Spinal cord (tissue), 10 donors: ENCODE data around the gene DSCAML1. TPM values are rescaled to one million over a fixed set of nuclear protein-coding genes. Genes with fewer than 3 reads are reported as not detected.

Experiments used
- DNase-seq, 6 donors: peaks; one replicate each; pipeline versions ENCODE4 v3.0.0 to v3.0.0-alpha.2; 2013 to 2015; ENCODE audit warnings: low spot score in 6 of 6, low read depth in 4 of 6
- H3K27ac ChIP-seq: one replicate; pipeline ENCODE4 v1.5.1; 2013; ENCODE audit warnings: low read depth, low read length, control low read depth
- H3K27me3 ChIP-seq: one replicate; pipeline ENCODE4 v1.6.1; 2013; ENCODE audit warnings: low read length; ENCODE audit not compliant: control insufficient read depth, insufficient read depth
- H3K36me3 ChIP-seq: one replicate; pipeline ENCODE4 v1.6.1; 2013; ENCODE audit warnings: low read length; ENCODE audit not compliant: control insufficient read depth, insufficient read depth
- H3K4me1 ChIP-seq: one replicate; pipeline ENCODE4 v1.6.1; 2013; ENCODE audit warnings: low read length; ENCODE audit not compliant: control insufficient read depth, insufficient read depth
- H3K4me3 ChIP-seq: one replicate; pipeline ENCODE4 v1.5.1; 2013; ENCODE audit warnings: low read depth, low read length, control low read depth
- H3K9me3 ChIP-seq: one replicate; pipeline ENCODE4 v1.6.1; 2013; ENCODE audit warnings: low read length; ENCODE audit not compliant: control insufficient read depth, insufficient read depth
- WGBS: methylation state at CpG from one replicate; pipeline ENCODE4 v1.1.5; 2013; ENCODE audit warnings: missing lambda C conversion rate; ENCODE audit not compliant: insufficient coverage; 5-methylcytosine and 5-hydroxymethylcytosine counted together
- polyA plus RNA-seq, 2 donors: library from polyadenylated mRNA; unstranded; fragments of 120-200 nt; gene quantifications; one replicate each; pipeline ENCODE4 v1.2.1, GENCODE V29; 2013; ENCODE audit not compliant: insufficient read length in 2 of 2
- total RNA-seq, 2 donors: library from RNA; depleted of rRNA in 1 of 2; stranded (reverse); fragments of 120-200 nt in 1 of 2; fragments of >200 nt in 1 of 2; gene quantifications; one replicate each; pipeline versions ENCODE4 v1.2.3 to v1.2.4, GENCODE V29; 2013 to 2014
- donor health status: healthy.

The DSCAML1 gene
- total and polyA plus RNA-seq, 4 donors, result 3.5 to 14.4 (median 8.2) TPM

GRCh38 chr11:117837791-117838190 is 40.8 kb upstream of the DSCAML1 start:
- DNase-seq, result no peak
- no peaks in the 10 kb centered on the region for H3K27me3 ChIP-seq
- no CpG with 5 or more reads among the region's 8 CpGs for WGBS
- peaks cover 22% of the 10 kb centered on the region for H3K4me1 ChIP-seq
- no peak overlapping the region for H3K27ac ChIP-seq
- H3K4me3 ChIP-seq, result no peak overlapping the region
- H3K36me3 ChIP-seq, result peaks cover 62% of the 10 kb centered on the region
- H3K9me3 ChIP-seq, result no peaks in the 10 kb centered on the region

- 59% methylated on average over 15 of the region's 18 CpGs for WGBS
- Histone ChIP-seq H3K36me3 (peaks cover 56% of the 10 kb centered on the region), H3K27me3 (no peaks in the 10 kb centered on the region), H3K9me3 (no peaks in the 10 kb centered on the region), H3K4me3 (no peak overlapping the region), H3K4me1 (peaks cover 19% of the 10 kb centered on the region), H3K27ac (no peak overlapping the region)
- DNase-seq, result no peak
Measured at GRCh38 chr11:117837070-117837776, 40.2 kb upstream of the DSCAML1 start.

- Histone ChIP-seq H3K27me3 (no peaks in the 10 kb centered on the region), H3K27ac (no peak overlapping the region), H3K36me3 (peaks cover 49% of the 10 kb centered on the region), H3K4me3 (no peak overlapping the region), H3K9me3 (no peaks in the 10 kb centered on the region), H3K4me1 (peaks cover 26% of the 10 kb centered on the region)
- WGBS, result 88% methylated on average over 4 of the region's 14 CpGs
- DNase-seq, result no peak
Measured at GRCh38 chr11:117836077-117836960, 39.3 kb upstream of the DSCAML1 start.

- peaks cover 42% of the 10 kb centered on the region for H3K36me3 ChIP-seq
- H3K9me3 ChIP-seq, result no peaks in the 10 kb centered on the region
- peaks cover 31% of the 10 kb centered on the region for H3K4me1 ChIP-seq
- WGBS, result 91% methylated on average over 6 of the region's 8 CpGs
- H3K4me3 ChIP-seq, result no peak overlapping the region
- no peaks in the 10 kb centered on the region for H3K27me3 ChIP-seq
- DNase-seq, result no peak
- no peak overlapping the region for H3K27ac ChIP-seq
Measured at GRCh38 chr11:117835576-117835975, 38.6 kb upstream of the DSCAML1 start.

- WGBS, result 93% methylated on average over 16 of the region's 17 CpGs
- no peaks in the 10 kb centered on the region for H3K27me3 ChIP-seq
- H3K9me3 ChIP-seq, result no peaks in the 10 kb centered on the region
- no peak overlapping the region for H3K27ac ChIP-seq
- no peak for DNase-seq
- peaks cover 35% of the 10 kb centered on the region for H3K36me3 ChIP-seq
- peaks cover 31% of the 10 kb centered on the region for H3K4me1 ChIP-seq
- H3K4me3 ChIP-seq, result no peak overlapping the region
Measured at GRCh38 chr11:117834838-117835443, 37.9 kb upstream of the DSCAML1 start.

- Histone ChIP-seq H3K36me3 (peaks cover 28% of the 10 kb centered on the region), H3K27me3 (no peaks in the 10 kb centered on the region), H3K4me1 (peaks cover 31% of the 10 kb centered on the region), H3K9me3 (no peaks in the 10 kb centered on the region), H3K27ac (no peak overlapping the region), H3K4me3 (no peak overlapping the region)
- no peak for DNase-seq
- 97% methylated on average over 3 of the region's 6 CpGs for WGBS
Measured at GRCh38 chr11:117834068-117834810, 37.2 kb upstream of the DSCAML1 start.

GRCh38 chr11:117833401-117833891 is 36.4 kb upstream of the DSCAML1 start:
- Histone ChIP-seq H3K4me1 (peaks cover 34% of the 10 kb centered on the region), H3K27me3 (no peaks in the 10 kb centered on the region), H3K27ac (no peak overlapping the region), H3K4me3 (no peak overlapping the region), H3K9me3 (no peaks in the 10 kb centered on the region), H3K36me3 (peaks cover 21% of the 10 kb centered on the region)
- 52% methylated on average over 7 of the region's 7 CpGs for WGBS
- no peak for DNase-seq

- H3K27ac ChIP-seq, result no peak overlapping the region
- WGBS, result 92% methylated on average over 8 of the region's 8 CpGs
Measured at GRCh38 chr11:117832511-117832910, 35.5 kb upstream of the DSCAML1 start.

More at GRCh38 chr11:117832511-117832910, 35.5 kb upstream of the DSCAML1 start:
- Histone ChIP-seq H3K4me1 (peaks cover 30% of the 10 kb centered on the region), H3K27me3 (no peaks in the 10 kb centered on the region), H3K36me3 (peaks cover 12% of the 10 kb centered on the region), H3K9me3 (no peaks in the 10 kb centered on the region), H3K4me3 (no peak overlapping the region)
- DNase-seq, result no peak
